HG02623 (cell line): ENCODE data around the gene TGFB1I1.

ENCODE experiments used
- ATAC-seq: cut with Tn5 transposase; IDR thresholded peaks from one replicate; pipeline ENCODE4 v1.9.1; 2021; ENCODE audit warnings: moderate library complexity; ENCODE audit not compliant: unreplicated experiment

The TGFB1I1 gene

GRCh38 chr16:31451681-31452351 lies 20.1 kb upstream of the TGFB1I1 start:
- ATAC-seq, result no peak

GRCh38 chr16:31452631-31453106 lies 19.3 kb upstream of the TGFB1I1 start:
- no peak for ATAC-seq

GRCh38 chr16:31453255-31454204 lies 18.4 kb upstream of the TGFB1I1 start:
- no peak for ATAC-seq

GRCh38 chr16:31455601-31456314 lies 16.2 kb upstream of the TGFB1I1 start:
- no peak for ATAC-seq

GRCh38 chr16:31456988-31457360 lies 15.0 kb upstream of the TGFB1I1 start:
- no peak for ATAC-seq

GRCh38 chr16:31458073-31458843 lies 13.7 kb upstream of the TGFB1I1 start:
- no peak for ATAC-seq

GRCh38 chr16:31458844-31459686 lies 12.9 kb upstream of the TGFB1I1 start, which contains the start of gene ARMC5:
Gene ARMC5, plus strand, starts transcription at chr16:31459501. Its CDS starts 24 bp downstream, at chr16:31459525.
- peak; percentile 68 for ATAC-seq

GRCh38 chr16:31459687-31460581 lies 12.0 kb upstream of the TGFB1I1 start:
- peak; percentile 65 for ATAC-seq

GRCh38 chr16:31460582-31461002 lies 11.4 kb upstream of the TGFB1I1 start:
- ATAC-seq, result no peak

- ATAC-seq, result no peak
Observed at GRCh38 chr16:31461201-31461920, 10.6 kb upstream of the TGFB1I1 start.

GRCh38 chr16:31461921-31462804 lies 9.8 kb upstream of the TGFB1I1 start:
- no peak for ATAC-seq

GRCh38 chr16:31464348-31464769 lies 7.6 kb upstream of the TGFB1I1 start:
- ATAC-seq, result no peak

GRCh38 chr16:31464781-31465260 lies 7.1 kb upstream of the TGFB1I1 start:
- ATAC-seq, result no peak

GRCh38 chr16:31465788-31466370 lies 6.1 kb upstream of the TGFB1I1 start:
- ATAC-seq, result no peak

GRCh38 chr16:31466381-31466841 lies 5.5 kb upstream of the TGFB1I1 start:
- ATAC-seq, result no peak

GRCh38 chr16:31467151-31467773 lies 4.7 kb upstream of the TGFB1I1 start:
- no peak for ATAC-seq
